ENCODE results near the gene TRIO.

- TF ChIP-seq CTCF (IDR thresholded peaks at IDR 0.05) = no peak
- TF ChIP-seq EP300 (IDR thresholded peaks at IDR 0.05) = no peak
- TF ChIP-seq POLR2A (IDR thresholded peaks at IDR 0.05; ENCODE audit: low read depth) = no peak
- TF ChIP-seq POLR2AphosphoS5 (IDR thresholded peaks at IDR 0.05) = no peak
Observed at GRCh38 chr5:14263113-14263512, 120.0 kb downstream of the TRIO start.
